ENCODE results near the gene IGFBP6. TPM values are rescaled to one million over a fixed set of nuclear protein-coding genes. Genes with fewer than 3 reads are reported as not detected.

The IGFBP6 gene
- total RNA-seq, 1 donor from 2014 or later = 70.3 TPM

DNA sequence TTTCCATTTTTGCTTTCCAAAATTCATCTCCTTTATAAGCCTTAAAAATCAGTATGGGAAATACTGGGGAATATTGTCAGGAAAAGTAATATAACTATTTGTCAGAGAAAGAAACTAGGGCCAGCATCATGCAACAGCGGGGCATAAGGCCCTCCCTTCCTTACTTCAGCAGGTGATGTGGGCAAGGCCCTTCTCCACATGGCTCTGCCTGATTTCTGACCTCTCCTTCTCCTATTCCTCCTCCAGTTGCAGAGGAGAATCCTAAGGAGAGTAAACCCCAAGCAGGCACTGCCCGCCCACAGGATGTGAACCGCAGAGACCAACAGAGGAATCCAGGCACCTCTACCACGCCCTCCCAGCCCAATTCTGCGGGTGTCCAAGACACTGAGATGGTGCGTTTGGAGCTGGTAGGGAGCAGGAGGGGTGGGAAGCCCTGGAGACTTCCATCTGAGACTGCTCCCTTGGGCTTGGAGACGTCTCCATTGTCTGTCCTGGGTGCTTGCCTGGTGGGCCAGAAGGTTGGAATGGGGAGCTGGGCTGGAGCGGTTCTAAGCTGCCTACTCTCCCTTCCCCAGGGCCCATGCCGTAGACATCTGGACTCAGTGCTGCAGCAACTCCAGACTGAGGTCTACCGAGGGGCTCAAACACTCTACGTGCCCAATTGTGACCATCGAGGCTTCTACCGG, 3.1 kb downstream of the IGFBP6 start:
- Mint-ChIP-seq H3K27ac (no peak overlapping the region), H3K36me3 (peaks cover 4% of the 10 kb centered on the region), H3K9me3 (no peaks in the 10 kb centered on the region), H3K4me1 (peaks cover 32% of the 10 kb centered on the region), H3K4me3 (no peak overlapping the region), H3K27me3 (ENCODE audit: low read depth) (peaks cover 1% of the 10 kb centered on the region)
- TF ChIP-seq, protein P1, sequence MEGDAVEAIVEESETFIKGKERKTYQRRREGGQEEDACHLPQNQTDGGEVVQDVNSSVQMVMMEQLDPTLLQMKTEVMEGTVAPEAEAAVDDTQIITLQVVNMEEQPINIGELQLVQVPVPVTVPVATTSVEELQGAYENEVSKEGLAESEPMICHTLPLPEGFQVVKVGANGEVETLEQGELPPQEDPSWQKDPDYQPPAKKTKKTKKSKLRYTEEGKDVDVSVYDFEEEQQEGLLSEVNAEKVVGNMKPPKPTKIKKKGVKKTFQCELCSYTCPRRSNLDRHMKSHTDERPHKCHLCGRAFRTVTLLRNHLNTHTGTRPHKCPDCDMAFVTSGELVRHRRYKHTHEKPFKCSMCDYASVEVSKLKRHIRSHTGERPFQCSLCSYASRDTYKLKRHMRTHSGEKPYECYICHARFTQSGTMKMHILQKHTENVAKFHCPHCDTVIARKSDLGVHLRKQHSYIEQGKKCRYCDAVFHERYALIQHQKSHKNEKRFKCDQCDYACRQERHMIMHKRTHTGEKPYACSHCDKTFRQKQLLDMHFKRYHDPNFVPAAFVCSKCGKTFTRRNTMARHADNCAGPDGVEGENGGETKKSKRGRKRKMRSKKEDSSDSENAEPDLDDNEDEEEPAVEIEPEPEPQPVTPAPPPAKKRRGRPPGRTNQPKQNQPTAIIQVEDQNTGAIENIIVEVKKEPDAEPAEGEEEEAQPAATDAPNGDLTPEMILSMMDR (IDR thresholded peaks at IDR 0.05; ENCODE audit: unreplicated experiment) = no peak
- DNase-seq (ENCODE audit: low spot score in 2 of 2, unreplicated experiment in 2 of 2) = no peak

DNA sequence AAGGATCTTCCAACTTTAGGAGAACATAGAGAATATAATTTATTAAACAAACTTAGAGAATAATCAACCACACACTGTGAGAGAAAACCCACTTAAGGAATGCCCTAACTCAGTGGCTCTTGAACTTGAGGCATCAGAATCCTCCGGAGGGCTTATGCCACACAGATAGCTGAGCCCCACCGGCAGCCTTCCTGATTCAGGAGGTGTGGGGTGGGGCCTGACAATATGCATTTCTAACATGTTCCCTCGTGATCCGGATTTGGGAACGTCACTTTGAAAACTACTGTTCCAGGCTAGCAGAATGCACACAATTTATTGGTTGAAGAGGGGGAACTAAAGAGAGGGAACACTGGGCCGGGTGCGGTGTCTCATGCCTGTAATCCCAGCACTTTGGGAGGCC, 3.8 kb downstream of the IGFBP6 start:
- Mint-ChIP-seq H3K36me3 (peaks cover 4% of the 10 kb centered on the region), H3K4me1 (peaks cover 29% of the 10 kb centered on the region), H3K27me3 (ENCODE audit: low read depth) (peaks cover 1% of the 10 kb centered on the region), H3K9me3 (no peaks in the 10 kb centered on the region), H3K4me3 (no peak overlapping the region), H3K27ac (no peak overlapping the region)
- no peak for DNase-seq (ENCODE audit: low spot score in 2 of 2, unreplicated experiment in 2 of 2)
- TF ChIP-seq, protein P1 (IDR thresholded peaks at IDR 0.05; ENCODE audit: unreplicated experiment) = no peak

DNA sequence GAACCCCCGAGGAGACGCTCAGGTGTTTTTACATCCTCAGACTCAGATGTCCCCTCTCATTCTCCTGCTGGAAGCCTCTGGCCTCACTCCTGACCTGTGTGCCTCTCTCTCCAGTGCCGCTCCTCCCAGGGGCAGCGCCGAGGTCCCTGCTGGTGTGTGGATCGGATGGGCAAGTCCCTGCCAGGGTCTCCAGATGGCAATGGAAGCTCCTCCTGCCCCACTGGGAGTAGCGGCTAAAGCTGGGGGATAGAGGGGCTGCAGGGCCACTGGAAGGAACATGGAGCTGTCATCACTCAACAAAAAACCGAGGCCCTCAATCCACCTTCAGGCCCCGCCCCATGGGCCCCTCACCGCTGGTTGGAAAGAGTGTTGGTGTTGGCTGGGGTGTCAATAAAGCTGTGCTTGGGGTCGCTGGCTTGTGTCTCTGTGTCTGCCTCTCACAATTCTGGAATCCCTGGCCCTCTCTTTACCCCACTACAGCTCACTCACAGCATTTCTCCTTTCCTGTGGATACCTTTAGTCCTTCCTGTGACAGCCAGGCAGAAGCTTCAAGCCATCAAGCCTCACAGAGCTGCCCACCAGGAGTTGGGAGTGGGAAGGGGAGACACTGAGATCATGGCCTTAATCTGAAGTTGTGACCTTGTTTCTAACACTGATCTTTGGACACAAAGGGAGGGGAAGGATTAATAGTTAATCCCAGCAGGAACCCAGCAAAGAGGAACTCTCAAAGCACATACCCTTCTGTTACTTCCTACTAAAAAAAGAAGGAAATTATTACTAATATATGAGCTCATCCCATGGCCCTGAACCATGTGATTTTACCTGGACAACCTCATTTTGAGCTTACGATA, 4.7 kb downstream of the IGFBP6 start:
- TF ChIP-seq, protein P1 (IDR thresholded peaks at IDR 0.05; ENCODE audit: unreplicated experiment) = no peak
- DNase-seq (ENCODE audit: low spot score in 2 of 2, unreplicated experiment in 2 of 2) = no peak
- Mint-ChIP-seq H3K4me3 (no peak overlapping the region), H3K9me3 (no peaks in the 10 kb centered on the region), H3K27me3 (ENCODE audit: low read depth) (no peaks in the 10 kb centered on the region), H3K27ac (no peak overlapping the region), H3K4me1 (peaks cover 23% of the 10 kb centered on the region), H3K36me3 (peaks cover 4% of the 10 kb centered on the region)

DNA sequence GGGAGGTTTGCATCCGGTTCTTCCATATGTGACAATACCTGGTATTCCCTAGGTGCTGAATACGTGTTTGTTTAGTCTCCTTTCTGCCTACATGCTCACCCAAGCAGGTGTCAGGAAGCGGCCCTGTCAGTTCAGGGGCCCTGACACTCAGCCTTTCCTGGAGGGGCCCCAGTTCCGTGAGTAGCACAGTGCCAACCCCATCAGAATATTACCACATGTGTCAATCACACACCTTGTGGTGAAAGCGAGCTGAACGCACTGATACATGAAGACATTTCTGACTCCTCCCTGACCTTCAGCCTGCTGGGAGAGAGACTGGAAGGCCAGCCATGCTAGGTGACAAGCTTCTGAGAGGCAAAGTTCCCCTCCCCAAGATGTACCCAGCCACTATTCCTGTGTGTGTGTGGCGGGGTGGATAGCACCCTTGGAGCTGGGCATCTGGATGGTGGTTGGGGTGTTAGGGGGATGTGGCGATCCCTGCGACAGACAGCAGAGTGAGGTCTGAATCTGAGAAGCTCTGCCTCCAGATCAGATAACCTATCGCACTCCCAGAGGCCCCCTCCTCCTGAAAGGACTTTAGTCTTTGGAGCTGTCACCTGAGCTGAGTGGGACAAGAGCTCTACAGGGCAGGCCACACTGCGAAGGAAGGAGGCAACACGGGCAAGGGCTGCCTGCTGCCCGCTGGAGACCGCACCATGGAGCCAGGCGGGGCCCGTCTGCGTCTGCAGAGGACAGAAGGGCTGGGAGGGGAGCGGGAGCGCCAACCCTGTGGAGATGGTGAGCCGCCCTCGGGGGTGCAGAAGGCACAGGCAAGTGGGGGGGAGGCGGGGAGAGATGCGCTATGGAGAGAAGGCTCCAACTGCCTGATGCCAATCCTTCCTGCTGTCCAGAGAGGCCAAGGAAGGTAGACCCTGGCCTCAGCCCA, 5.7 kb downstream of the IGFBP6 start, which contains the start of gene SOAT2:
SOAT2 (plus strand) TSS at position 604 of the 925 bp plus-strand sequence; CDS start at position 696, 92 bp downstream.
- TF ChIP-seq, protein P1 (IDR thresholded peaks at IDR 0.05; ENCODE audit: unreplicated experiment) = no peak
- peaks cover 4% of the 10 kb centered on the region for H3K36me3 Mint-ChIP-seq
- DNase-seq (ENCODE audit: low spot score in 2 of 2, unreplicated experiment in 2 of 2) = no peak
- H3K27ac Mint-ChIP-seq = no peak within 1 kb of the TSS
- H3K4me3 Mint-ChIP-seq = no peak within 1 kb of the TSS
- H3K9me3 Mint-ChIP-seq = no peaks in the 10 kb centered on the region
- H3K4me1 Mint-ChIP-seq = peaks cover 22% of the 10 kb centered on the region
- H3K27me3 Mint-ChIP-seq (ENCODE audit: low read depth) = no peaks in the 10 kb centered on the region

DNA sequence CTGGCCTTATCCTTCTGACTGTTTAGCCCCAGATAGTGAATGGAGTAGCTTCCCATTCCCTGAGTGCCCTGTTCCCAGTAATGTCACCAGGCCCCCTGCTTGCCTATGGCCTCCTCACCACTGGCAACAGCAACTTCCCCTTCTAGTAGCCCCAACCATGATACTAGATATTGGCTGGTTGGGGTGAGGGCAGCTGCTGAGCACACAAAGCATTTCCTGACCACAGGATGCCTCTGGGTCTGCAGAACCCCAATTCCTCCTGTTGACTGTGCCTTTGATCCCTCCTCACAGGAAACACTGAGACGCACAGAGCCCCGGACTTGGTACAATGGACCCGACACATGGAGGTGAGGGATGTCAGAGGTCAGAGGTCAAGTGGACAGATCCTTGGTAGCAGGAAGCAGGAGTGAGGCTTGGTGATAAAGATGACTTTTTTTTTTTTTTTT, 6.4 kb downstream of the IGFBP6 start:
- peaks cover 14% of the 10 kb centered on the region for H3K4me1 Mint-ChIP-seq
- no peaks in the 10 kb centered on the region for H3K27me3 Mint-ChIP-seq (ENCODE audit: low read depth)
- H3K4me3 Mint-ChIP-seq = no peak overlapping the region
- TF ChIP-seq, protein P1 (IDR thresholded peaks at IDR 0.05; ENCODE audit: unreplicated experiment) = no peak
- H3K9me3 Mint-ChIP-seq = no peaks in the 10 kb centered on the region
- H3K27ac Mint-ChIP-seq = no peak overlapping the region
- H3K36me3 Mint-ChIP-seq = peaks cover 4% of the 10 kb centered on the region
- no peak for DNase-seq (ENCODE audit: low spot score in 2 of 2, unreplicated experiment in 2 of 2)

Data from mesothelial cell of epicardium (in vitro differentiated cells).